OCI-LY3 (cell line): ENCODE results near the gene LNX1.

Source experiments
- CTCF ChIP-seq: fragments of 200-600, 300-600 bp; sonication (generic); IDR thresholded peaks from 2 replicates; pipeline ENCODE4 v1.5.1; 2014; ENCODE audit warnings: antibody characterized with exemption, low read length, low read depth
- EZH2phosphoT487 ChIP-seq: fragments of 200-600 bp; shearing (Covaris generic); IDR thresholded peaks from 2 replicates; pipeline ENCODE4 v1.6.1; 2018; ENCODE audit warnings: antibody characterized with exemption, mixed run types, low read depth

GRCh38 chr4:53487766-53488165 lies 103.5 kb downstream of the LNX1 start:
- TF ChIP-seq CTCF (no peak), EZH2phosphoT487 (no peak)
